Measurements from ENCODE around the gene CD81.

Gene CD81

GRCh38 chr11:2422461-2423156, 45.5 kb downstream of the CD81 start:
- no peak for DNase-seq

- no peak for DNase-seq
Observed at GRCh38 chr11:2423157-2424025, 46.3 kb downstream of the CD81 start.

GRCh38 chr11:2424811-2425495, 47.8 kb downstream of the CD81 start:
- no peak for DNase-seq

- no peak for DNase-seq
Observed at GRCh38 chr11:2425506-2425905, 48.4 kb downstream of the CD81 start.

GRCh38 chr11:2426221-2426620, 49.1 kb downstream of the CD81 start:
- no peak for DNase-seq

- DNase-seq: no peak
Observed at GRCh38 chr11:2426826-2427521, 49.9 kb downstream of the CD81 start.

- no peak for DNase-seq
Observed at GRCh38 chr11:2427721-2428321, 50.7 kb downstream of the CD81 start.

- DNase-seq: peak; percentile 2
Observed at GRCh38 chr11:2428322-2428795, 51.2 kb downstream of the CD81 start.

GRCh38 chr11:2431395-2431794, 54.3 kb downstream of the CD81 start:
- no peak for DNase-seq

GRCh38 chr11:2432171-2432621, 55.1 kb downstream of the CD81 start:
- DNase-seq: no peak

GRCh38 chr11:2432628-2433071, 55.5 kb downstream of the CD81 start:
- no peak for DNase-seq

- DNase-seq: no peak
Observed at GRCh38 chr11:2433106-2433925, 56.2 kb downstream of the CD81 start.

- DNase-seq: no peak
Observed at GRCh38 chr11:2434008-2434407, 56.9 kb downstream of the CD81 start.

GRCh38 chr11:2434506-2435255, 57.6 kb downstream of the CD81 start:
- DNase-seq: no peak

GRCh38 chr11:2435288-2436012, 58.3 kb downstream of the CD81 start:
- no peak for DNase-seq

GRCh38 chr11:2436013-2436520, 59.0 kb downstream of the CD81 start:
- DNase-seq: no peak

- no peak for DNase-seq
Observed at GRCh38 chr11:2436521-2437031, 59.5 kb downstream of the CD81 start.

- no peak for DNase-seq
Observed at GRCh38 chr11:2437516-2437915, 60.4 kb downstream of the CD81 start.

GRCh38 chr11:2439820-2440219, 62.7 kb downstream of the CD81 start:
- no peak for DNase-seq

All from NCI-H1694 (cell line).